Thoracic aorta (tissue), 2 donors: Measurements from ENCODE around the gene IRS1. TPM values are rescaled to one million over a fixed set of nuclear protein-coding genes. Genes with fewer than 3 reads are reported as not detected.

ENCODE experiments used
- ATAC-seq: fragments of 150-250 bp; one replicate; pipeline ENCODE4 v1.8.0; 2017; ENCODE audit warnings: low read depth; ENCODE audit not compliant: insufficient number of reproducible peaks, low FRiP score
- DNase-seq: peaks from one replicate; pipeline ENCODE4 v3.0.0-alpha.2; 2020; ENCODE audit warnings: low spot score
- H3K27ac ChIP-seq, 2 donors: fragments of 200-600 bp; sonication (generic); 1 replicate in 1 of 2; 2 replicates in 1 of 2; pipeline ENCODE4 v1.5.1; 2016; ENCODE audit warnings: mild to moderate bottlenecking in 2 of 2, moderate library complexity in 2 of 2
- H3K27me3 ChIP-seq: fragments of 200-600 bp; sonication (generic); replicated peaks from 2 replicates; pipeline ENCODE4 v1.6.0; 2016; ENCODE audit warnings: mild to moderate bottlenecking; ENCODE audit not compliant: insufficient read depth
- H3K36me3 ChIP-seq: fragments of 200-600 bp; sonication (generic); one replicate; pipeline ENCODE4 v1.5.1; 2016
- H3K4me1 ChIP-seq, 2 donors: fragments of 200-600 bp; sonication (generic); 1 replicate in 1 of 2; 2 replicates in 1 of 2; pipeline versions ENCODE4 v1.5.1 to v1.6.0; 2016; ENCODE audit warnings: low read depth in 2 of 2, mild to moderate bottlenecking in 1 of 2; ENCODE audit not compliant: control insufficient read depth in 1 of 2
- H3K4me3 ChIP-seq: fragments of 200-600 bp; sonication (generic); 2 replicates; pipeline ENCODE4 v1.5.1; 2016; ENCODE audit warnings: mild to moderate bottlenecking
- H3K9me3 ChIP-seq: fragments of 200-600 bp; sonication (generic); 2 replicates; pipeline ENCODE4 v1.5.1; 2016
- CTCF ChIP-seq: fragments of 200-600 bp; sonication (generic); IDR thresholded peaks from one replicate; pipeline ENCODE4 v1.5.1; 2019; ENCODE audit warnings: antibody characterized with exemption
- total RNA-seq, 2 donors: library from RNA; depleted of rRNA; stranded (reverse); fragments of >200 nt; gene quantifications; one replicate each; pipeline versions ENCODE4 v1.1.0 to v1.2.3, GENCODE V29; 2016

The IRS1 gene
- total RNA-seq, 2 donors from 2014 or later = 18.8 to 23.1 TPM

GRCh38 chr2:226711606-226712296 is 87.9 kb downstream of the IRS1 start:
- H3K9me3 ChIP-seq = no peaks in the 10 kb centered on the region
- no peaks in the 10 kb centered on the region for H3K36me3 ChIP-seq
- DNase-seq (no peak), ATAC-seq (no peak)
- no peaks in the 10 kb centered on the region for H3K27me3 ChIP-seq
- no peaks in the 10 kb centered on the region for H3K4me1 ChIP-seq
- H3K27ac ChIP-seq = no peak overlapping the region
- TF ChIP-seq CTCF = no peak
- no peak overlapping the region for H3K4me3 ChIP-seq

DNA sequence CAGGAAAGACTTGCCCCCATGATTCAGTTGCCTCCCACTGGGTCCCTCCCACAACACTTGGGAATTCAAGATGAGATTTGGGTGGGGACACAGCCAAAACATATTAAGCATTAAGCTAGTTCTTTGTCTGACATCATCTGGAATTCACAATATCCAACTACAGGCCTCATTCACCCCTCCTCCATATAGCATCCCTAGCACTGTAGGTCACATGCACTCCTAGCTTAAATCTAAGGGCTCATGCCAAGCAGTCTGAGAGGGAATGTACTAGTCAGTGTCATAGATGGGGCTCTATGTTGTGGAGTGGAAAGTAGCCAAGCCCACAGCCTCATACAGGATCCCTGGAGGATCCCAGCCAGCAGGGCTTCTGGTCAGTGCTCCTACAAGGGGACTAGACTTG is 92.1 kb downstream of the IRS1 start:
- Histone ChIP-seq H3K27ac (no peak overlapping the region), H3K4me1 (no peaks in the 10 kb centered on the region), H3K36me3 (no peaks in the 10 kb centered on the region), H3K9me3 (no peaks in the 10 kb centered on the region), H3K27me3 (no peaks in the 10 kb centered on the region), H3K4me3 (no peak overlapping the region)
- TF ChIP-seq CTCF = no peak
- ATAC-seq = no peak
- no peak for DNase-seq

DNA sequence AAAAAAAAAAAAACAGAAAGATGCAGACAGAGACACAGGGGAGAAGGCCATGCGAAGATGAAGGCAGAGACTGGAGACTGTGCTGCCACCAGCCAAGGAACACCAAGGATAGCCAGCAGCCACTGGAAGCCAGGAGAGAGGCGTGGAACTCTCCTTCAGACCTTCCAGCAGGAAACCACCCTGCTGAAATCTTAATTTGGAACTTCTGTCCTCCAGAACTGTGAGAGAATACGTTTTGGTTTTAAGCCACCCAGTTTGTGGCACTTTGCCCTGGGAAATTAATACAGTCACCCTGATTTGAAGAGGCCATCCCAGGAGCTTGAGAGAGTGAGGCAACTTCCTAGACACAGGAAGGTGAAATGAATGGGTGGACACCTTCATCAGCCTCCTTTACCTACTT is 93.7 kb downstream of the IRS1 start:
- H3K4me3 ChIP-seq = no peak overlapping the region
- H3K27me3 ChIP-seq = no peaks in the 10 kb centered on the region
- DNase-seq = no peak
- no peaks in the 10 kb centered on the region for H3K36me3 ChIP-seq
- H3K9me3 ChIP-seq = no peaks in the 10 kb centered on the region
- TF ChIP-seq CTCF = no peak
- no peak overlapping the region for H3K27ac ChIP-seq
- H3K4me1 ChIP-seq = no peaks in the 10 kb centered on the region
- no peak for ATAC-seq

- DNase-seq (no peak), ATAC-seq (no peak)
- Histone ChIP-seq H3K27ac (no peak overlapping the region), H3K36me3 (no peaks in the 10 kb centered on the region), H3K27me3 (no peaks in the 10 kb centered on the region), H3K4me1 (no peaks in the 10 kb centered on the region), H3K9me3 (no peaks in the 10 kb centered on the region), H3K4me3 (no peak overlapping the region)
- no peak for TF ChIP-seq CTCF
Measured at GRCh38 chr2:226705133-226705886, 94.3 kb downstream of the IRS1 start.

DNA sequence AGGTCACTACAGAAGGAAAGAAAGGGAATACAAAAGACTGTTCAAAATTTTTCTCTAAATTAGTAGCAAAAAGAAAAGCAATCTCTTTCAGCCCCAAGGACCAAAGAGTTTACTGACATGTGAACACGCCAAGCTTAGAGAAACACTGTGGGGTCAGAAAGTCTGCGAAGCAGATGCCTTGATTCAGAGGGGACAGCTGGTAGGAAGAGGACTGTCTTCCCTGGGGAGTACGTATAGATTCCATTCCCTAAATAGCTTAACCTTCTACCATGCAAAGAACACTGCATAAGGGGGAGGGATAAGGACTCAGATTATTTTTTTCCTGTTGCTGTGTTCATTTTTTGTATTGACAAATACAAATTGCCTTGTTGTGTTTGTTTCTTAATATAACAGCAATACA is 96.1 kb downstream of the IRS1 start:
- Histone ChIP-seq H3K36me3 (no peaks in the 10 kb centered on the region), H3K4me1 (no peaks in the 10 kb centered on the region), H3K27ac (no peak overlapping the region), H3K9me3 (no peaks in the 10 kb centered on the region), H3K4me3 (no peak overlapping the region), H3K27me3 (no peaks in the 10 kb centered on the region)
- ATAC-seq = no peak
- no peak for DNase-seq
- TF ChIP-seq CTCF = no peak
